Brain microvascular endothelial cell (primary cell): Measurements from ENCODE around the gene SHTN1.

Source experiments
- DNase-seq: peaks from one replicate; pipeline ENCODE4 v3.0.0-alpha.2; 2020
- H3K27ac ChIP-seq: fragments of 250-450 bp; sonication (Bioruptor Pico); 2 replicates; pipeline ENCODE4 v1.5.1; 2020; ENCODE audit warnings: mild to moderate bottlenecking, moderate library complexity
- H3K27me3 ChIP-seq: fragments of 250-450 bp; sonication (Bioruptor Pico); replicated peaks from 2 replicates; pipeline ENCODE4 v1.5.1; 2020; ENCODE audit warnings: mild to moderate bottlenecking
- H3K36me3 ChIP-seq: fragments of 250-450 bp; sonication (Bioruptor Pico); replicated peaks from 2 replicates; pipeline ENCODE4 v1.5.1; 2020; ENCODE audit warnings: mild to moderate bottlenecking
- H3K4me3 ChIP-seq: 2 replicates; pipeline ENCODE4 v1.5.1; 2011; ENCODE audit warnings: low read depth, mild to moderate bottlenecking, control low read depth, low read length, moderate library complexity
- in situ Hi-C: cut with HindIII; loops from 2 replicates; pipeline ENCODE4 v1.10.0; 2017; ENCODE audit warnings: low sequenced_read_pairs, low pct_ligation_motif_present
- TF ChIP-seq, protein P1 (sequence below): IDR thresholded peaks from 2 replicates; pipeline ENCODE4 v1.5.1; 2011; ENCODE audit warnings: low read depth, mild to moderate bottlenecking, moderate library complexity, low read length, control low read depth, inconsistent platforms; ENCODE audit errors: missing control alignments

The SHTN1 gene

DNA sequence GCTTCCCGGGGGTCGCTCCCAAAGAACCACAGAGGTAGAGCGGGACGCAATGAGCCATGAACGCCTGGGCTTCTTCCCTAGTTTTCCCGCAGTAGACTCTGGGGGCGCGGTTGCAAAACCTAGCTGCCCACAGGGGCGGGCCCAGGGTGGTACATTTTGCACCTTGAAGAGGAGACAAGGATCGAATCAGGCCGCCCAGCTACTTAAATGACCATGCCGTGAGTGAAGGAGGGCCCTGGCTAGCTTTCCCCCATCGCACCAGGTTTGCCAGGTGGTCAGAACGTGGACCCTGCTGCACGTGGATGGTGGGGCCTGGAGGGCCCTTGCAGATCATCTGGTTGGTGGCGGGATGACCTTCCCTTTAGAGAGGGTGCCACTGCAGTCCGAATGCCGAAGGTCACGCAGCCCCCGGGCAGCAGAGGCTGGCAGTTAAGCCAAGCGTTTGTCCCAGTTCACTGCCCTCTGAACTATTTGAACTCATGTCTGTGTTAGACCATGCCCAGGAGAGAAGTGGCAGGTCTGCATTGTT, 604 bp upstream of the SHTN1 start:
- Histone ChIP-seq H3K4me3 (peak overlapping the region; percentile 80), H3K27ac (no peak overlapping the region), H3K27me3 (no peaks in the 10 kb centered on the region), H3K36me3 (no peaks in the 10 kb centered on the region)
- TF ChIP-seq, protein P1, sequence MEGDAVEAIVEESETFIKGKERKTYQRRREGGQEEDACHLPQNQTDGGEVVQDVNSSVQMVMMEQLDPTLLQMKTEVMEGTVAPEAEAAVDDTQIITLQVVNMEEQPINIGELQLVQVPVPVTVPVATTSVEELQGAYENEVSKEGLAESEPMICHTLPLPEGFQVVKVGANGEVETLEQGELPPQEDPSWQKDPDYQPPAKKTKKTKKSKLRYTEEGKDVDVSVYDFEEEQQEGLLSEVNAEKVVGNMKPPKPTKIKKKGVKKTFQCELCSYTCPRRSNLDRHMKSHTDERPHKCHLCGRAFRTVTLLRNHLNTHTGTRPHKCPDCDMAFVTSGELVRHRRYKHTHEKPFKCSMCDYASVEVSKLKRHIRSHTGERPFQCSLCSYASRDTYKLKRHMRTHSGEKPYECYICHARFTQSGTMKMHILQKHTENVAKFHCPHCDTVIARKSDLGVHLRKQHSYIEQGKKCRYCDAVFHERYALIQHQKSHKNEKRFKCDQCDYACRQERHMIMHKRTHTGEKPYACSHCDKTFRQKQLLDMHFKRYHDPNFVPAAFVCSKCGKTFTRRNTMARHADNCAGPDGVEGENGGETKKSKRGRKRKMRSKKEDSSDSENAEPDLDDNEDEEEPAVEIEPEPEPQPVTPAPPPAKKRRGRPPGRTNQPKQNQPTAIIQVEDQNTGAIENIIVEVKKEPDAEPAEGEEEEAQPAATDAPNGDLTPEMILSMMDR = no peak
- in situ Hi-C loops = no loop called here
- DNase-seq = no peak

DNA sequence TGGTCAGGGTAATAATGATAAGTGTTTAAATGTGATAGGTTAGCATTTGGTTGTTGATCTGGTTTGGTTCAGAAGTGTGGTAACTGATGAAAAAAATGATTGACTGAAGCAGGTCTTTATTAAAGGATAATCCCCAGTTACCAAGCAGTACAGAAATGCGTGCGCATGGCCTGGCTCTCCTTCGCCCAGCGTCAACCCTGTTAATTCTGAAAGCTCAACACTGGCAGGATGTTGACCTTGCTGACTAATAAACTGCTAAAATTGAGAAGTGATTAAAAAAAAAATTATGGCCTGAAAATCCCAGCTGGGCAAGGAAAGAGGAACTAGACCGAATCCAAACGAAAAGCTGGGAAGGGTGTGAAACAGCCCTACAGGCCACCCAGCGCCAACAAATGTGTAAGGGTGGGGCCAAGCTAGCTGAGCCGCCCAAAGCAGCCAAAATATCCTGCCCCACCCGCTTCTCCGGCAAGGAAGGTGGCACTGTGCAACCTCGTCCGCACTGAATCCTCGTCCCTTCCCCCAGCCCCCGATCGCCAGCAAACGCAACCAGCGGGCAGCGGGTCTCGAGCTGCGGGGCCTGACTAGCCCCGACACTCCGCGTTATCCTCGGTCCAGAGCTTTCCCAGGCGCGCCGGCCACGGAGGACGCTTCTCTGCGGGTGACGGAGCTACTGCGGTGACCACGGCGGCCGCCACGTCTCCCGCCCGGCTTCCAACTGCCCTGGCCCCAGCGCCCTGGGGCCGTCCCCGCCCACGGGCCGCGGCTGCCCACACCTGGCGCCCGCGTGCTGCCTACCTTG, 561 bp downstream of the SHTN1 start:
- Histone ChIP-seq H3K36me3 (no peaks in the 10 kb centered on the region), H3K27ac (peak overlapping the region; percentile 4), H3K4me3 (peak overlapping the region; percentile 80), H3K27me3 (no peaks in the 10 kb centered on the region)
- no peak for DNase-seq
- in situ Hi-C loops = no loop called here
- TF ChIP-seq, protein P1 = no peak

DNA sequence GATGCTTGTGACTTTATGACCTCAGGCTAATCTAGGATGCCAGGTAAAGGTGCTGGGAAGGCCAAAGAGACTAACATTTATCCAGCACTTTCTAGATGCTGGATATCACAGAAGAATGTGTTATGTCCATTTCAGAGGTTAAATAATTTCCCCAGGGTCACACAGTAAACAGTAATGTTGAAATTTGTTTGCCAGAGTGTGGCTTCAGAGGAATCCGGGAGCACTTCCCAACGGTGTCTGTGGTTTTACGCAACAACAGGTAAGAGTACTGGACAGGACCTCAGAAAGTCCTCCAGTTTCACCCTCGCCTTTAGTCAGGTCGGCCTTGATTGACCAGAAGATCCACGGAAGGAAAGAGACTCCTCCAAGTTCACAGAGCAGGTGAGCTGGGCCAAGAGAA, 1.7 kb downstream of the SHTN1 start:
- no peak overlapping the region for H3K4me3 ChIP-seq
- TF ChIP-seq, protein P1 = no peak
- H3K27me3 ChIP-seq = no peaks in the 10 kb centered on the region
- no peak overlapping the region for H3K27ac ChIP-seq
- H3K36me3 ChIP-seq = no peaks in the 10 kb centered on the region
- in situ Hi-C loops = no loop called here
- DNase-seq = no peak

DNA sequence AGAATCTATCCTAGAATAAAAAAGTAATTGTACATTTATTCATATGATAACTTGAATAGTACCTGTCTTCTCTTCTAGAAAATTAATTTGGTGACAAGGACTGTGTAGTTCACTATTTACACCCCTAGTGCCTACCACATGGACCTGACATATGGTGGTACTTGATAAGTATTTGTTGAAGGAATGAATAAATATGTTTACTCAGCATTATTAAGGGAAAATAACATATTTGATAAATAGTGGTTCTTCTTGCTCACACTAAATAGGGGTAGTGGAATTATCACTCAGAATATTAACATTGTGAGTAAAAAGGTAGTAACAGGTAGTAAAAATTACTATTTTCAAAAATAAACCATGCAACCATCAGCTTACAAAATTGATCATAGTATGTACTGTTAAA, 2.8 kb downstream of the SHTN1 start:
- DNase-seq = no peak
- H3K36me3 ChIP-seq = no peaks in the 10 kb centered on the region
- TF ChIP-seq, protein P1 = no peak
- H3K27me3 ChIP-seq = no peaks in the 10 kb centered on the region
- H3K27ac ChIP-seq = no peak overlapping the region
- in situ Hi-C loops = no loop called here
- H3K4me3 ChIP-seq = no peak overlapping the region

DNA sequence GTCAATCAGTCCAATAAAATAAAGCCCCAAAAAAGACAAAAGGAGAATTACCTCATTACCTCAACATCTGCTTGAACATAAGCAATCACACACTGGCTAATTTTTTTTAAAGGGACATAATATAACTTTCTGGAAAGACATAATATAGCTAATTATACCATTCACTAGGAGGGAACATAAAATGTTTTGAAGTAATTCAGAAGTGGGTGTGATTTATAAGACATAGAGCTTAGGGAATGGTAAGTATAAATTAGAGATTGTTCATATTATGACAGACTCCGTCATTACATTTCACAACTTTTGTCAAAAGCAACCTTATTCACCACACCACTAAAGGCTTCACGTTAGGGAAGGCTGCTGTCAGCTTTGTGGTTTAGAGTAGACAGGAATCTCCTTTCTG, 3.8 kb downstream of the SHTN1 start:
- in situ Hi-C loops = no loop called here
- TF ChIP-seq, protein P1 = no peak
- Histone ChIP-seq H3K36me3 (no peaks in the 10 kb centered on the region), H3K27me3 (no peaks in the 10 kb centered on the region), H3K27ac (no peak overlapping the region), H3K4me3 (no peak overlapping the region)
- DNase-seq = no peak
